Heart left ventricle (tissue), 13 donors: ENCODE data around the gene ZNF700.

Source experiments
- POLR2A ChIP-seq, 2 donors: fragments of 450-650 bp; IDR thresholded peaks; one replicate each; pipeline ENCODE4 v1.6.1; 2017; ENCODE audit warnings: antibody characterized with exemption in 2 of 2, mild to moderate bottlenecking in 2 of 2, moderate library complexity in 2 of 2
- TF ChIP-seq, protein P1 (sequence below), 12 donors: fragments of 200-600 bp; sonication (generic) in 4 of 12; IDR thresholded peaks; one replicate each; pipeline versions ENCODE4 v1.5.0 to v1.8.0; 2018 to 2022; ENCODE audit warnings: antibody characterized with exemption in 12 of 12, mild to moderate bottlenecking in 5 of 12
- donor health status: ischemic (EF 13 %, LVEDD 7.1; RV severe dilation, severe dysfunction).
- donor health status: DM: no; HTN: yes; CAD: no.
- donor health status: DM: no; HTN: no; CAD: no.
- donor health status: ischemic (EF 25% LVEDD 6.9; RV normal size, moderate dysfunction).
- donor health status: ischemic (EF 25% LVEDD 5.7; RV mildly dilated, moderate dysfunction).
- donor health status: ischemic (EF 35%, LVEDD 5.7; RV mildly dilated, moderate dysfunction).
- donor health status: nonischemic (EF 11% LVEDD 7.7; RV severe dilation, severe dysfunction).
- donor health status: DM: yes; HTN: yes; CAD: no.
- donor health status: PGD.
- donor health status: ischemic (EF 29% LVEDD 5.4; RV normal size, mild dysfunction).
- donor health status: nonischemic (EF 23%, LVEDD 6.1; RV moderate dilation, normal function).

DNA sequence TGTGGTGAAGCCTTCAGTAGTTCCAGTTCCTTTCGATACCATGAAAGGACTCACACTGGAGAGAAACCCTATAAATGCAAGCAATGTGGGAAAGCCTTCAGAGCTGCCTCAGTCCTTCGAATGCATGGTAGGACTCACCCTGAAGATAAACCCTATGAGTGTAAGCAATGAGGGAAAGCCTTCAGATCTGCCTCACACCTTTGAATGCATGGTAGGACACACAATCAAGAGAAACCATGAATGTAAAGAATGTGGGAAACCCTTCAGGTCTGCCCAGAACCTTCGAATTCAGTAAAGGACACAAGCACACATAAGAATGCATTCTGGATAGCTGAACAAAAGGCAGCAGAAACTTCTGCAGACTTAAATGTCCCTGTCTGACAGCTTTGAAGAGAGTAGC is 19.0 kb upstream of the ZNF700 start:
- TF ChIP-seq, protein P1, sequence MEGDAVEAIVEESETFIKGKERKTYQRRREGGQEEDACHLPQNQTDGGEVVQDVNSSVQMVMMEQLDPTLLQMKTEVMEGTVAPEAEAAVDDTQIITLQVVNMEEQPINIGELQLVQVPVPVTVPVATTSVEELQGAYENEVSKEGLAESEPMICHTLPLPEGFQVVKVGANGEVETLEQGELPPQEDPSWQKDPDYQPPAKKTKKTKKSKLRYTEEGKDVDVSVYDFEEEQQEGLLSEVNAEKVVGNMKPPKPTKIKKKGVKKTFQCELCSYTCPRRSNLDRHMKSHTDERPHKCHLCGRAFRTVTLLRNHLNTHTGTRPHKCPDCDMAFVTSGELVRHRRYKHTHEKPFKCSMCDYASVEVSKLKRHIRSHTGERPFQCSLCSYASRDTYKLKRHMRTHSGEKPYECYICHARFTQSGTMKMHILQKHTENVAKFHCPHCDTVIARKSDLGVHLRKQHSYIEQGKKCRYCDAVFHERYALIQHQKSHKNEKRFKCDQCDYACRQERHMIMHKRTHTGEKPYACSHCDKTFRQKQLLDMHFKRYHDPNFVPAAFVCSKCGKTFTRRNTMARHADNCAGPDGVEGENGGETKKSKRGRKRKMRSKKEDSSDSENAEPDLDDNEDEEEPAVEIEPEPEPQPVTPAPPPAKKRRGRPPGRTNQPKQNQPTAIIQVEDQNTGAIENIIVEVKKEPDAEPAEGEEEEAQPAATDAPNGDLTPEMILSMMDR (IDR thresholded peaks at IDR 0.05), result no peak
- TF ChIP-seq POLR2A (IDR thresholded peaks at IDR 0.05), result no peak
